ENCODE measurements around the gene KLF6. TPM values are rescaled to one million over a fixed set of nuclear protein-coding genes. Genes with fewer than 3 reads are reported as not detected.
"Not testable (repeated sequence)": the region's sequence is repeated elsewhere in the genome, so short reads cannot be mapped to it uniquely, and the experiment has no call there.

KLF6 gene
- total RNA-seq, 1 donor from 2014 or later: 330 TPM

DNA sequence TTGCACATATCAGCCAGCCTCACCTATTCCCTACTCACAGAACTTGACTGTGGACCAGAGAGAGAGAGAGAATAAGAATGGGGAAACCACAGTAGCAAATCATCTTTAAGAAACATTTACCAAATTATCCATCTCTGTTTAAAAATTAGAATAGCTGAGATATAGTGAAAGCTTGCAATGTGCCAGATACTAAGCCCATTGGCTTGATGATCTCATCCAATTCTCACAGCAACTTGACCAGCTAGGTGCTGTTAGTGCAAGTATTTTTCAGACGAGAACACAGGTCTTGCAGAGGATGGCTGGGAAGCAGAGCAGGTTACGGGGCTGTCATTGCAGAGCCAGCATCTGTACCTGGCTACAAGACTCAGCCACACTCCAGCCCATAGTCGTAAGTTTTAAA lies 50.9 kb downstream of the KLF6 start:
- Mint-ChIP-seq H3K27me3 (ENCODE audit: low read depth) (no peaks in the 10 kb centered on the region), H3K4me1 (ENCODE audit: low read depth) (no peaks in the 10 kb centered on the region), H3K9me3 (ENCODE audit: low read depth) (peaks cover 4% of the 10 kb centered on the region), H3K36me3 (ENCODE audit: low read depth) (no peaks in the 10 kb centered on the region), H3K4me3 (ENCODE audit: unreplicated experiment) (no peak overlapping the region), H3K27ac (ENCODE audit: unreplicated experiment) (no peak overlapping the region)
- no peak for DNase-seq (ENCODE audit: low spot score)
- TF ChIP-seq, protein P1, sequence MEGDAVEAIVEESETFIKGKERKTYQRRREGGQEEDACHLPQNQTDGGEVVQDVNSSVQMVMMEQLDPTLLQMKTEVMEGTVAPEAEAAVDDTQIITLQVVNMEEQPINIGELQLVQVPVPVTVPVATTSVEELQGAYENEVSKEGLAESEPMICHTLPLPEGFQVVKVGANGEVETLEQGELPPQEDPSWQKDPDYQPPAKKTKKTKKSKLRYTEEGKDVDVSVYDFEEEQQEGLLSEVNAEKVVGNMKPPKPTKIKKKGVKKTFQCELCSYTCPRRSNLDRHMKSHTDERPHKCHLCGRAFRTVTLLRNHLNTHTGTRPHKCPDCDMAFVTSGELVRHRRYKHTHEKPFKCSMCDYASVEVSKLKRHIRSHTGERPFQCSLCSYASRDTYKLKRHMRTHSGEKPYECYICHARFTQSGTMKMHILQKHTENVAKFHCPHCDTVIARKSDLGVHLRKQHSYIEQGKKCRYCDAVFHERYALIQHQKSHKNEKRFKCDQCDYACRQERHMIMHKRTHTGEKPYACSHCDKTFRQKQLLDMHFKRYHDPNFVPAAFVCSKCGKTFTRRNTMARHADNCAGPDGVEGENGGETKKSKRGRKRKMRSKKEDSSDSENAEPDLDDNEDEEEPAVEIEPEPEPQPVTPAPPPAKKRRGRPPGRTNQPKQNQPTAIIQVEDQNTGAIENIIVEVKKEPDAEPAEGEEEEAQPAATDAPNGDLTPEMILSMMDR (IDR thresholded peaks at IDR 0.05): no peak

DNA sequence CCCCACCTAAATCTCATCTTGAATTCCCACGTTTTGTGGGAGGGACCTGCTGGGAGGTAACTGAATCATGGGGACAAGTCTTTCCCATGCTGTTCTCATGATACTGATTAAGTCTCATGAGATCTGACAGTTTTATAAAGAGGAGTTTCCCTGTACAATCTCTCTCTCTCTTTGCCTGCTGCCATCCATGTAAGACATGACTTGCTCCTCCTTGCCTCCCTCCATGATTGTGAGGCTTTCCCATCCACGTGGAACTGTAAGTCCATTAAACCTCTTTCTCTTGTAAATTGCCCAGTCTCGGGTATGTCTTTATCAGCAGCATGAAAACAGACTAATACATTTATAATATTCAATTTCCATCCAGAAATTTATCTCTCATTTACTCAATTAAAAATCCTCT lies 52.8 kb downstream of the KLF6 start:
- H3K4me1 Mint-ChIP-seq (ENCODE audit: low read depth); DNase-seq (ENCODE audit: low spot score); H3K4me3 Mint-ChIP-seq (ENCODE audit: unreplicated experiment); H3K27me3 Mint-ChIP-seq (ENCODE audit: low read depth); H3K36me3 Mint-ChIP-seq (ENCODE audit: low read depth); H3K9me3 Mint-ChIP-seq (ENCODE audit: low read depth); H3K27ac Mint-ChIP-seq (ENCODE audit: unreplicated experiment): not testable (repeated sequence)

DNA sequence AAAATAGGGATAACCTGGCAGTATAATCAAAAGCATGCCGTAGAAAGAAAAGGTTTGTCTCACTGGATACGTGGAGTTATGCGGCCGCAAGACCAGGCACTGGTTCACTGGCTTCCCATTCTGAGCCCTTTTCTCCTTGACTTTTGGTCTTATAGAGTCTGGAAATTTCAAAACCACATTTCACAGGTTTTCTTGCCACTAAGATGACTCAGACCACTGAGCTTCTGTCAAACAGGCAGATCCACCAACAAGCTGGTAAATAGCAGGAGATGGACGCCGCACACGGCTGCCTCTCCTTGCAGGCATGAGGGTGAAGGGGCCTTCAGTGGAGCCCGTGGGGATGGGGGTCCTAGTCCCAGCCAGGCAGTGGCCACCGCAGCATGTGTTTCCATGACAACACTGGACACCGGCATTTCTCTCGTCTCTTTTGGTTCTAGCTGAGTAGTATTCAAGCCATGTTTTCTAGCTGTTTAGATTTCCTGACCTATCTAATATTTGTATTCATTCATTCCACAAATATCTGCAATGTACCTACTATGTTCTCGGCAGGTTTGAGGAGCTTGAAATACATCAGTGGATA lies 55.5 kb downstream of the KLF6 start:
- peaks cover 4% of the 10 kb centered on the region for H3K9me3 Mint-ChIP-seq (ENCODE audit: low read depth)
- no peak for DNase-seq (ENCODE audit: low spot score)
- H3K4me1 Mint-ChIP-seq (ENCODE audit: low read depth): no peaks in the 10 kb centered on the region
- peaks cover 1% of the 10 kb centered on the region for H3K27me3 Mint-ChIP-seq (ENCODE audit: low read depth)
- no peaks in the 10 kb centered on the region for H3K36me3 Mint-ChIP-seq (ENCODE audit: low read depth)
- TF ChIP-seq, protein P1 (IDR thresholded peaks at IDR 0.05): no peak
- H3K27ac Mint-ChIP-seq (ENCODE audit: unreplicated experiment): no peak overlapping the region
- no peak overlapping the region for H3K4me3 Mint-ChIP-seq (ENCODE audit: unreplicated experiment)

DNA sequence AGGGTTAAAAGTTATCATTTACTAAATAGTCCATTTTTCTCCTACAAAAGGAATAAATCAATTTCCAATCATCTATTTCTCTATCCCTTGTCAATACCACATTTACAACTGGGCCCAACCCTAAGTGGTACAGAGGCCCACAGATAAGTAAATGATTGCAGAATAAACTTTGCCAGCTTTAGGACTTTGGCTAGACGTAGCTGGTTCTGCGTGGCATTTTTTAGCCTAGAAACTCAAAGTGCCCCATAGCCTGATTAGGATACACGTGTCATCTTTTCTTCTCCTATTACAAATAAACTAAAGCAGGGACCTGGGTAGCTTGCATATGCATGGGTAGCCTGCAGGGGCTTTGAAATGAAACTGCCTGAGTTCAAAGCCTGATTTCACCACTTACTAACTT lies 56.4 kb downstream of the KLF6 start:
- H3K9me3 Mint-ChIP-seq (ENCODE audit: low read depth): peaks cover 4% of the 10 kb centered on the region
- TF ChIP-seq, protein P1 (IDR thresholded peaks at IDR 0.05): no peak
- peaks cover 1% of the 10 kb centered on the region for H3K27me3 Mint-ChIP-seq (ENCODE audit: low read depth)
- H3K27ac Mint-ChIP-seq (ENCODE audit: unreplicated experiment): no peak overlapping the region
- no peaks in the 10 kb centered on the region for H3K36me3 Mint-ChIP-seq (ENCODE audit: low read depth)
- H3K4me1 Mint-ChIP-seq (ENCODE audit: low read depth): no peaks in the 10 kb centered on the region
- no peak for DNase-seq (ENCODE audit: low spot score)
- H3K4me3 Mint-ChIP-seq (ENCODE audit: unreplicated experiment): no peak overlapping the region

DNA sequence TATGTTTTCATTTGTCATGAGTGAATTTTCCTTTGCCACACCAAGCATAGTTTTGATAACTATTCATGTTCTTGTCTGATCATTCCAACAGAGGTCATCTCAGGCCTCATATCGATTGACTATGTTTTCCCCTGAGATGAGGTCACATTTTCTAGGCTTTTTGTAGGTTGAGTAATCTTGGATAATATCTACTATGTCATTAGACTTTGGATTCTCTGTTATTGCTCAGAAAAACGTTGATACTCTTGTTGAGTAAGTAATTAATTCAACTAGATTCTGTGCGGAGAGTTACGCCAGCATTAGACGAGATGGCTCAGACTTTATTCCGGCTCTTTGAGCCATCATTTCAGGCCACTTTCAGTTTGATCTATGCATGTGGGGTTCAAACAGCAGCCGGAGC lies 57.7 kb downstream of the KLF6 start:
- Mint-ChIP-seq H3K27ac (ENCODE audit: unreplicated experiment) (no peak overlapping the region), H3K4me1 (ENCODE audit: low read depth) (no peaks in the 10 kb centered on the region), H3K9me3 (ENCODE audit: low read depth) (peaks cover 1% of the 10 kb centered on the region), H3K4me3 (ENCODE audit: unreplicated experiment) (no peak overlapping the region), H3K36me3 (ENCODE audit: low read depth) (no peaks in the 10 kb centered on the region), H3K27me3 (ENCODE audit: low read depth) (peaks cover 1% of the 10 kb centered on the region)
- no peak for DNase-seq (ENCODE audit: low spot score)
- TF ChIP-seq, protein P1 (IDR thresholded peaks at IDR 0.05): no peak
